Smooth muscle cell (in vitro differentiated cells): ENCODE measurements around the gene NAMPT. TPM values are rescaled to one million over a fixed set of nuclear protein-coding genes. Genes with fewer than 3 reads are reported as not detected.

ENCODE experiments used
- DNase-seq: peaks from one replicate; lab custom pipeline; 2025; ENCODE audit not compliant: unreplicated experiment; lab: John Stamatoyannopoulos, UW
- H2AFZ ChIP-seq: fragments of 200-600 bp; sonication (generic); 2 replicates; pipeline ENCODE4 v1.6.0; 2016; ENCODE audit warnings: antibody characterized with exemption, low read depth, mild to moderate bottlenecking
- H3F3A ChIP-seq: fragments of 200-600 bp; sonication (generic); 2 replicates; pipeline ENCODE4 v1.6.0; 2017; ENCODE audit warnings: antibody characterized with exemption, low read depth
- H3K27ac ChIP-seq: fragments of 200-600 bp; sonication (generic); 2 replicates; pipeline ENCODE4 v1.5.1; 2016; ENCODE audit warnings: low read depth, mild to moderate bottlenecking
- H3K27me3 ChIP-seq: fragments of 200-600 bp; sonication (generic); 2 replicates; pipeline ENCODE4 v1.6.1; 2016; ENCODE audit warnings: low read depth, mild to moderate bottlenecking
- H3K36me3 ChIP-seq: fragments of 200-600 bp; sonication (generic); 2 replicates; pipeline ENCODE4 v1.5.1; 2016; ENCODE audit warnings: low read depth
- H3K4me1 ChIP-seq: fragments of 200-600 bp; sonication (generic); 2 replicates; pipeline ENCODE4 v1.5.1; 2016; ENCODE audit warnings: low read depth
- H3K4me2 ChIP-seq: fragments of 200-600 bp; sonication (generic); 2 replicates; pipeline ENCODE4 v1.6.0; 2016; ENCODE audit warnings: mild to moderate bottlenecking
- H3K4me3 ChIP-seq: fragments of 200-600 bp; sonication (generic); 2 replicates; pipeline ENCODE4 v1.5.1; 2016; ENCODE audit warnings: mild to moderate bottlenecking
- H3K79me2 ChIP-seq: fragments of 200-600 bp; sonication (generic); 2 replicates; pipeline ENCODE4 v1.6.0; 2016; ENCODE audit warnings: low read depth, mild to moderate bottlenecking
- H3K9ac ChIP-seq: fragments of 200-600 bp; sonication (generic); 2 replicates; pipeline ENCODE4 v1.6.0; 2016; ENCODE audit warnings: low read depth
- H3K9me3 ChIP-seq: fragments of 200-600 bp; sonication (generic); replicated peaks from 2 replicates; pipeline ENCODE4 v1.5.1; 2016; ENCODE audit warnings: low read depth
- H4K20me1 ChIP-seq: fragments of 200-600 bp; sonication (generic); 2 replicates; pipeline ENCODE4 v1.6.0; 2016; ENCODE audit warnings: low read depth
- WGBS: methylation state at CpG from one replicate; pipeline ENCODE4 v1.1.7; 2016; ENCODE audit warnings: low lambda C conversion rate; 5-methylcytosine and 5-hydroxymethylcytosine counted together
- polyA plus RNA-seq: library from polyadenylated mRNA; unstranded; fragments of >200 nt; fragmentation: Nextera tagmentation; extraction: Ambion mirVana; gene quantifications from 2 replicates; pipeline ENCODE4 v1.2.1, GENCODE V29; 2016
- total RNA-seq: library from RNA; depleted of rRNA; stranded (reverse); fragments of >200 nt; gene quantifications from 2 replicates; pipeline ENCODE4 v1.2.3, GENCODE V29; 2014
- TF ChIP-seq, protein P1 (sequence below): fragments of 200-600 bp; sonication (generic); IDR thresholded peaks from 2 replicates; pipeline ENCODE4 v1.5.1; 2017; ENCODE audit warnings: borderline replicate concordance, mild to moderate bottlenecking, antibody characterized with exemption; ENCODE audit not compliant: insufficient read depth, poor library complexity, severe bottlenecking

Gene NAMPT
- total and polyA plus RNA-seq, 2 experiments from 2014 or later: 49.1 to 189 TPM

DNA sequence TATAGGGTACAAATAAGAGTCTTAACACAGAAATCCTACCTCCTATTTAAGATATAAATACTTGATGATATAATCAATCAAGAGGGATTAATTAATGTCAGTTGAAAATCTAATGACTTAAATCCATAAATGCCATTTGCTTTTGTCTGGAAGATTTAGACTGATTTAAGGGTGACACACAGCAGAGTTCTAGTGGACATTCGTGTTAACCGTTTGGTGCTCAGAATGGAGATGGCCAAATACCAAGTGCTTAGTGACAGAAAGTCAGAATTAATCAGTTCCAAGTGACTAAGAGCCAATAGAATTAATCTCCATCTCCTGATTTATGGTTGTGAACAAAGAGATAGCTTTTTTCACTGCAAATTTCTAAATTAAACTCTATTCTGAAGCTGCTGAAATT lies 36.2 kb downstream of the NAMPT start:
- no peaks in the 10 kb centered on the region for H3K4me1 ChIP-seq
- H3K27ac ChIP-seq: no peak overlapping the region
- 94% methylated on average over 2 of the region's 2 CpGs for WGBS
- peaks cover 42% of the 10 kb centered on the region for H3K36me3 ChIP-seq
- no peak overlapping the region for H2AFZ ChIP-seq
- DNase-seq: no peak
- no peaks in the 10 kb centered on the region for H3K9me3 ChIP-seq
- H3K27me3 ChIP-seq: no peaks in the 10 kb centered on the region
- H3F3A ChIP-seq: no peaks in the 10 kb centered on the region
- no peak overlapping the region for H3K4me2 ChIP-seq
- H4K20me1 ChIP-seq: no peaks in the 10 kb centered on the region
- H3K9ac ChIP-seq: no peak overlapping the region
- TF ChIP-seq, protein P1, sequence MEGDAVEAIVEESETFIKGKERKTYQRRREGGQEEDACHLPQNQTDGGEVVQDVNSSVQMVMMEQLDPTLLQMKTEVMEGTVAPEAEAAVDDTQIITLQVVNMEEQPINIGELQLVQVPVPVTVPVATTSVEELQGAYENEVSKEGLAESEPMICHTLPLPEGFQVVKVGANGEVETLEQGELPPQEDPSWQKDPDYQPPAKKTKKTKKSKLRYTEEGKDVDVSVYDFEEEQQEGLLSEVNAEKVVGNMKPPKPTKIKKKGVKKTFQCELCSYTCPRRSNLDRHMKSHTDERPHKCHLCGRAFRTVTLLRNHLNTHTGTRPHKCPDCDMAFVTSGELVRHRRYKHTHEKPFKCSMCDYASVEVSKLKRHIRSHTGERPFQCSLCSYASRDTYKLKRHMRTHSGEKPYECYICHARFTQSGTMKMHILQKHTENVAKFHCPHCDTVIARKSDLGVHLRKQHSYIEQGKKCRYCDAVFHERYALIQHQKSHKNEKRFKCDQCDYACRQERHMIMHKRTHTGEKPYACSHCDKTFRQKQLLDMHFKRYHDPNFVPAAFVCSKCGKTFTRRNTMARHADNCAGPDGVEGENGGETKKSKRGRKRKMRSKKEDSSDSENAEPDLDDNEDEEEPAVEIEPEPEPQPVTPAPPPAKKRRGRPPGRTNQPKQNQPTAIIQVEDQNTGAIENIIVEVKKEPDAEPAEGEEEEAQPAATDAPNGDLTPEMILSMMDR: no peak
- H3K79me2 ChIP-seq: no peaks in the 10 kb centered on the region
- H3K4me3 ChIP-seq: no peak overlapping the region

DNA sequence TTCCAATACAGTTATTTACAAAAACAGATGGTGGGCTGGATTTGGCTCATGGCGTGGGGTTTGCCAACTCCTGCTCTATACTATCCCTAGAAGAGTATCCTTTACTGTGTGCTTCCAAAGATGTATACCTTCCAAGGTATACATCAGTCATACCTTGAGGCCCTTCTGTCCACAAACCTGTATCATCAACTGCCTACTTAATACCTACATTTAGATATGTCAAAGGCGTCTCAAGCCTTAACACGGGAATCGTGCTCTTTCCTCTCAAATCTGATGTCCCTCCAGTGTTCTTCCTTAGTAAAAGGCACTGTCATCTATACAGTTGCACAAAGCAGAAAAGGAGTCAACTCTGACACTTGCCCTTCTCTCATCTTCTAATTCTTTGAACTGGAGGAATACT lies 36.9 kb downstream of the NAMPT start:
- Histone ChIP-seq H3K4me2 (no peak overlapping the region), H4K20me1 (no peaks in the 10 kb centered on the region), H3K36me3 (peaks cover 34% of the 10 kb centered on the region), H3K4me3 (no peak overlapping the region), H3K27me3 (no peaks in the 10 kb centered on the region), H3K9ac (no peak overlapping the region), H3K9me3 (no peaks in the 10 kb centered on the region), H3K4me1 (no peaks in the 10 kb centered on the region), H3K79me2 (no peaks in the 10 kb centered on the region), H2AFZ (no peak overlapping the region), H3F3A (no peaks in the 10 kb centered on the region), H3K27ac (no peak overlapping the region)
- no peak for DNase-seq
- WGBS: 98% methylated on average over 4 of the region's 4 CpGs
- TF ChIP-seq, protein P1: no peak

DNA sequence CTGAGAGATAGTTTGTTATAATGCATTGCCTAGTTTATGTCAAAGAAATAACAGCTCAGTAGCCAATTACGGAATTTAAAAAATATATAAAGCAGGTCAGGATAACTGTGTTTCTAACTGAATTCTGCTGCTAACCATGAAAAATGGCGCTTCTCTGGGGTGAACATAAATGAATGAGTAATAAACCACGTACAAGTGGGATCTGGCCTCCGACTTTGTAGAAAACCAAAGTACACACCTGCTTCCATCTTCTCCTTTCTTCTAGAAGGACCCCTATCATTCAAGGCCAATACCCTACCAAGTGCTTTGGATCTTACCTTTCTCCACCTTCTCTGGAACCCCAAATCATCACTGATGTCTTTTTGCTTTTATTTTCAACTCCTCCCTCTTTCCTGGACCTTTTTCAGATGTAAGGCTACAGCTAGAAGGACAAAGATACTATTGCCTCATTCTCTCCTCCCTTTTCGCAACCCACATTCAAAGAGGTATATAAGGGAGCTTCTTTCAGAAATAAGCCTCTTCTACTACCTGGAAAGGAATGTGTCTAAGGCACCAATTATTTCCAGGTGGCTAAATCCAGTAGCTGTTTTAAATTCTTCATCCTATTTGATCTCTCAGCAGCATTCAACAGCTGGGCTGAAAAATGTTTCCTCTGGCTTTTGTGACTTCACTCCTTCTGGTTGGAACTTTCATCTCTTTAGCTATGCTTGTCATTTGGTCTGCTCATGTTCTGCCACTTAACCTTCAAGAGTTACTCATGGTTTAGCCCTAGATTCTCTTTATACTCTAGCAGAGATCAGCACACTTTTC lies 37.7 kb downstream of the NAMPT start:
- H3K9ac ChIP-seq: no peak overlapping the region
- H3K4me2 ChIP-seq: no peak overlapping the region
- H3K27me3 ChIP-seq: no peaks in the 10 kb centered on the region
- no peak overlapping the region for H3K27ac ChIP-seq
- no peaks in the 10 kb centered on the region for H3K79me2 ChIP-seq
- no peak for DNase-seq
- WGBS: 78% methylated on average over 5 of the region's 5 CpGs
- H4K20me1 ChIP-seq: no peaks in the 10 kb centered on the region
- no peak overlapping the region for H3K4me3 ChIP-seq
- H3K4me1 ChIP-seq: no peaks in the 10 kb centered on the region
- TF ChIP-seq, protein P1: no peak
- no peaks in the 10 kb centered on the region for H3F3A ChIP-seq
- no peaks in the 10 kb centered on the region for H3K9me3 ChIP-seq
- peaks cover 27% of the 10 kb centered on the region for H3K36me3 ChIP-seq
- H2AFZ ChIP-seq: no peak overlapping the region

DNA sequence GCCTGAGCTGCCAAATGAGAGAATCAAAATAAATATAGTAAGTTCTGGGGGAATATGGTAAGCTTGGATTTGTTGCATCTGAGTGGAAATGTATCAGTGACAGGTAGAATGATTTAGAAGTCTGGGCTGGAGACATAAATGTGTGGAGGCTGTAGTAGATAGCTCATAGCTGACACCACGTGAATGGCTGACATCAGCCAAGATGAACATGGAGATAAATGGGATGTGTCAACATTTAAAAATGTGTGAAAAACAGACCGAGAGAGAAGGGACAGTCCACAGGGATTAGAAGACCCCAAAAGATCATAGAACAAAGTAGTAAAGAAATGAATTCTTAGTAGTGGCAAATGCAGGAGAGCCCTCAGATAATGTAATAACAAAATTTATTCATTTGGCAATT lies 40.9 kb downstream of the NAMPT start:
- H2AFZ ChIP-seq: no peak overlapping the region
- H4K20me1 ChIP-seq: no peaks in the 10 kb centered on the region
- no peaks in the 10 kb centered on the region for H3F3A ChIP-seq
- H3K79me2 ChIP-seq: no peaks in the 10 kb centered on the region
- no peak overlapping the region for H3K4me2 ChIP-seq
- H3K36me3 ChIP-seq: peaks cover 7% of the 10 kb centered on the region
- no peaks in the 10 kb centered on the region for H3K27me3 ChIP-seq
- no peak overlapping the region for H3K27ac ChIP-seq
- 42% methylated on average over 2 of the region's 2 CpGs for WGBS
- H3K9me3 ChIP-seq: no peaks in the 10 kb centered on the region
- H3K9ac ChIP-seq: no peak overlapping the region
- TF ChIP-seq, protein P1: no peak
- H3K4me3 ChIP-seq: no peak overlapping the region
- no peaks in the 10 kb centered on the region for H3K4me1 ChIP-seq
- no peak for DNase-seq
